ENCODE data around the gene SORCS1.

DNA sequence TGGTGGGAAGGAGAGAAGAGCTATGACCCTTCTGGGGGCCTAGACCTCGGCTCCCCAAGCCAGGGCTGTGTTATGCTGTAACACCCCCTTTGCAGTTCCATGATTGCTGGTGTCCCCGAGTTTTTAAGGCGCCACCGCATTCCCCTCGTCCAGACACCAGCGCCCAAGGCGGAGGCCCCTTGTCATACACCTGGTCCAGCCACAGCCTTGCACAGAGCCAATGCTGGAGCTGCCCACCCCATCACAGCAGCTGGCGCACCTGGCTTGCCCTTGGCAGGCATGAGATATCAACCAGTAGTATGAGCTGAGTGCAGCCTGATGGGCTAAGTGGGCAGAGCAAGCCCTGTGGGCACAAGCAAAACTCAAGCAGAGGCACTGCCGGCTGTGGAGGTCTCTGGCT lies 209.4 kb downstream of the SORCS1 start:
- TF ChIP-seq, protein P1, sequence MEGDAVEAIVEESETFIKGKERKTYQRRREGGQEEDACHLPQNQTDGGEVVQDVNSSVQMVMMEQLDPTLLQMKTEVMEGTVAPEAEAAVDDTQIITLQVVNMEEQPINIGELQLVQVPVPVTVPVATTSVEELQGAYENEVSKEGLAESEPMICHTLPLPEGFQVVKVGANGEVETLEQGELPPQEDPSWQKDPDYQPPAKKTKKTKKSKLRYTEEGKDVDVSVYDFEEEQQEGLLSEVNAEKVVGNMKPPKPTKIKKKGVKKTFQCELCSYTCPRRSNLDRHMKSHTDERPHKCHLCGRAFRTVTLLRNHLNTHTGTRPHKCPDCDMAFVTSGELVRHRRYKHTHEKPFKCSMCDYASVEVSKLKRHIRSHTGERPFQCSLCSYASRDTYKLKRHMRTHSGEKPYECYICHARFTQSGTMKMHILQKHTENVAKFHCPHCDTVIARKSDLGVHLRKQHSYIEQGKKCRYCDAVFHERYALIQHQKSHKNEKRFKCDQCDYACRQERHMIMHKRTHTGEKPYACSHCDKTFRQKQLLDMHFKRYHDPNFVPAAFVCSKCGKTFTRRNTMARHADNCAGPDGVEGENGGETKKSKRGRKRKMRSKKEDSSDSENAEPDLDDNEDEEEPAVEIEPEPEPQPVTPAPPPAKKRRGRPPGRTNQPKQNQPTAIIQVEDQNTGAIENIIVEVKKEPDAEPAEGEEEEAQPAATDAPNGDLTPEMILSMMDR (IDR thresholded peaks at IDR 0.05), result no peak
- TF ChIP-seq POLR2A (IDR thresholded peaks at IDR 0.05), result no peak

Data from tibial nerve (tissue), 3 donors.